ENCODE measurements around the gene KCNN1.

DNA sequence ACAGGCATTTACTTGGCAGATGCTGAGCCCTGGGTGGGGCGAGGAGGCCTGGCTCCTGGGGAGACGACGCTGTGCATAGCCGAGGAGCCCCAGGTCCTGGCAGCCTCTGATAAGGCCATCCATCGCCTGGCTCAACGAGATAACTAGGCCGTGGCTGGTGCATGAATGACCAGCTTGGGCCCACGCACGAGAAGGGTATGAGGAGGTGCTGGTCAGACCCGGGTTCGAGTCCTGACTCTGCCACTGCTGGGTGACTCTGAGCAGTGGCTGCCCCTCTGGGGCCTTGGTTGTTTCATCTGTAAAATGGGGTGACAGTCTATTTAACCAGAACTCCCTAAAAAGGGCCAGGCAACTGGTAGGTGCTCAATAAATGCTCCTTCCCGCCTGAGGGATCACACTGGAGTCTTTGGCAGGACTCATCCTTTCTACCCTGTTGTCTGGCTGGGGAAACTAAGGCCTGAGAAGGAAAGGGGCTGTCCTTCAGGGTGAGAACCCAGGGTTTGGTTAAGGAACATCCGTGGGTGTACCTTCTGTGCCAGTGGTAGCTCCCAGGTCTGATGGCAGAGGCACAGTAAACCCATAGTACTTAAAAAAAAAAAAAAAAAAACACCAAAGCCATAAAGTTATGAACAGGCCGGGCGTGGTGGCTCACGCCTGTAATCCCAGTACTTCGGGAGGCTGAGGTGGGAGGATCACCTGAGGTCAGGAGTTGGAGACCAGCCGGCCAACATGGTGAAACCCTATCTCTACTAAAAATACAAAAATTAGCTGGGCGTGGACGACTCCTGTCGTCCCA lies 33.0 kb downstream of the KCNN1 start:
- TF ChIP-seq CTCF (IDR thresholded peaks at IDR 0.05): no peak
- TF ChIP-seq POLR2A (IDR thresholded peaks at IDR 0.05): no peak
